ENCODE data around the gene FAM131A.

Gene FAM131A

DNA sequence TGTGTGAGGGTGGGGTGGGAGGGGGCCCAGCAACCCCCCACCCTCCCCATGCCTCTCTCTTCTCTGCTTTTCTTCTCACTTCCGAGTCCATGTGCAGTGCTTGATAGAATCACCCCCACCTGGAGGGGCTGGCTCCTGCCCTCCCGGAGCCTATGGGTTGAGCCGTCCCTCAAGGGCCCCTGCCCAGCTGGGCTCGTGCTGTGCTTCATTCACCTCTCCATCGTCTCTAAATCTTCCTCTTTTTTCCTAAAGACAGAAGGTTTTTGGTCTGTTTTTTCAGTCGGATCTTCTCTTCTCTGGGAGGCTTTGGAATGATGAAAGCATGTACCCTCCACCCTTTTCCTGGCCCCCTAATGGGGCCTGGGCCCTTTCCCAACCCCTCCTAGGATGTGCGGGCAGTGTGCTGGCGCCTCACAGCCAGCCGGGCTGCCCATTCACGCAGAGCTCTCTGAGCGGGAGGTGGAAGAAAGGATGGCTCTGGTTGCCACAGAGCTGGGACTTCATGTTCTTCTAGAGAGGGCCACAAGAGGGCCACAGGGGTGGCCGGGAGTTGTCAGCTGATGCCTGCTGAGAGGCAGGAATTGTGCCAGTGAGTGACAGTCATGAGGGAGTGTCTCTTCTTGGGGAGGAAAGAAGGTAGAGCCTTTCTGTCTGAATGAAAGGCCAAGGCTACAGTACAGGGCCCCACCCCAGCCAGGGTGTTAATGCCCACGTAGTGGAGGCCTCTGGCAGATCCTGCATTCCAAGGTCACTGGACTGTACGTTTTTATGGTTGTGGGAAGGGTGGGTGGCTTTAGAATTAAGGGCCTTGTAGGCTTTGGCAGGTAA, 8.1 kb downstream of the FAM131A start (continued):
- TF ChIP-seq, protein P1, sequence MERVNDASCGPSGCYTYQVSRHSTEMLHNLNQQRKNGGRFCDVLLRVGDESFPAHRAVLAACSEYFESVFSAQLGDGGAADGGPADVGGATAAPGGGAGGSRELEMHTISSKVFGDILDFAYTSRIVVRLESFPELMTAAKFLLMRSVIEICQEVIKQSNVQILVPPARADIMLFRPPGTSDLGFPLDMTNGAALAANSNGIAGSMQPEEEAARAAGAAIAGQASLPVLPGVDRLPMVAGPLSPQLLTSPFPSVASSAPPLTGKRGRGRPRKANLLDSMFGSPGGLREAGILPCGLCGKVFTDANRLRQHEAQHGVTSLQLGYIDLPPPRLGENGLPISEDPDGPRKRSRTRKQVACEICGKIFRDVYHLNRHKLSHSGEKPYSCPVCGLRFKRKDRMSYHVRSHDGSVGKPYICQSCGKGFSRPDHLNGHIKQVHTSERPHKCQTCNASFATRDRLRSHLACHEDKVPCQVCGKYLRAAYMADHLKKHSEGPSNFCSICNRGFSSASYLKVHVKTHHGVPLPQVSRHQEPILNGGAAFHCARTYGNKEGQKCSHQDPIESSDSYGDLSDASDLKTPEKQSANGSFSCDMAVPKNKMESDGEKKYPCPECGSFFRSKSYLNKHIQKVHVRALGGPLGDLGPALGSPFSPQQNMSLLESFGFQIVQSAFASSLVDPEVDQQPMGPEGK (tag by site-specific recombination; IDR thresholded peaks at IDR 0.05): no peak
- TF ChIP-seq ZNF624 (tag by site-specific recombination; IDR thresholded peaks at IDR 0.05) (no peak), ZNF146 (tag by site-specific recombination; IDR thresholded peaks at IDR 0.05) (no peak), ZNF501 (tag by site-specific recombination; IDR thresholded peaks at IDR 0.05) (no peak), ZBTB48 (tag by site-specific recombination; IDR thresholded peaks at IDR 0.05) (no peak), ZFP37 (tag by site-specific recombination; IDR thresholded peaks at IDR 0.05) (no peak), ZNF426 (tag by site-specific recombination; IDR thresholded peaks at IDR 0.05) (no peak), ZNF596 (tag by site-specific recombination; IDR thresholded peaks at IDR 0.05) (no peak), ZNF366 (tag by site-specific recombination; conservative IDR thresholded peaks at IDR 0.05) (peak; percentile 44; the same call in 1 of the 2 replicates), ZFP3 (tag by site-specific recombination; IDR thresholded peaks at IDR 0.05; ENCODE audit: low read depth) (no peak), TRIM28 (IDR thresholded peaks at IDR 0.05; ENCODE audit: borderline replicate concordance, low read length) (no peak), ZNF404 (tag by site-specific recombination; IDR thresholded peaks at IDR 0.05) (no peak), ZNF221 (tag by site-specific recombination; IDR thresholded peaks at IDR 0.05; ENCODE audit: borderline replicate concordance) (no peak), ZSCAN30 (tag by site-specific recombination; IDR thresholded peaks at IDR 0.05) (no peak), ZNF791 (tag by site-specific recombination; IDR thresholded peaks at IDR 0.05) (no peak), SP2 (tag by site-specific recombination; IDR thresholded peaks at IDR 0.05) (peak; percentile 22), ZNF555 (tag by site-specific recombination; conservative IDR thresholded peaks at IDR 0.05) (no peak), SP7 (tag by site-specific recombination; IDR thresholded peaks at IDR 0.05) (peak; percentile 50; the same call in 1 of the 2 replicates), ZNF2 (tag by site-specific recombination; IDR thresholded peaks at IDR 0.05) (no peak), IKZF3 (tag by site-specific recombination; IDR thresholded peaks at IDR 0.05) (no peak), ZNF266 (tag by site-specific recombination; IDR thresholded peaks at IDR 0.05; ENCODE audit: low read depth) (no peak), ZBTB1 (tag by site-specific recombination; IDR thresholded peaks at IDR 0.05) (no peak)
- TF ChIP-seq, protein P2, sequence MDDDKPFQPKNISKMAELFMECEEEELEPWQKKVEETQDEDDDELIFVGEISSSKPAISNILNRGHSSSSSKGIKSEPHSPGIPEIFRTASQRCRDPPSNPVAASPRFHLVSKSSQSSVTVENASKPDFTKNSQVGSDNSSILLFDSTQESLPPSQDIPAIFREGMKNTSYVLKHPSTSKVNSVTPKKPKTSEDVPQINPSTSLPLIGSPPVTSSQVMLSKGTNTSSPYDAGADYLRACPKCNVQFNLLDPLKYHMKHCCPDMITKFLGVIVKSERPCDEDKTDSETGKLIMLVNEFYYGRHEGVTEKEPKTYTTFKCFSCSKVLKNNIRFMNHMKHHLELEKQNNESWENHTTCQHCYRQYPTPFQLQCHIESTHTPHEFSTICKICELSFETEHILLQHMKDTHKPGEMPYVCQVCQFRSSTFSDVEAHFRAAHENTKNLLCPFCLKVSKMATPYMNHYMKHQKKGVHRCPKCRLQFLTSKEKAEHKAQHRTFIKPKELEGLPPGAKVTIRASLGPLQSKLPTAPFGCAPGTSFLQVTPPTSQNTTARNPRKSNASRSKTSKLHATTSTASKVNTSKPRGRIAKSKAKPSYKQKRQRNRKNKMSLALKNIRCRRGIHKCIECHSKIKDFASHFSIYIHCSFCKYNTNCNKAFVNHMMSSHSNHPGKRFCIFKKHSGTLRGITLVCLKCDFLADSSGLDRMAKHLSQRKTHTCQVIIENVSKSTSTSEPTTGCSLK (tag by site-specific recombination; IDR thresholded peaks at IDR 0.05): no peak
- TF ChIP-seq, protein P3, sequence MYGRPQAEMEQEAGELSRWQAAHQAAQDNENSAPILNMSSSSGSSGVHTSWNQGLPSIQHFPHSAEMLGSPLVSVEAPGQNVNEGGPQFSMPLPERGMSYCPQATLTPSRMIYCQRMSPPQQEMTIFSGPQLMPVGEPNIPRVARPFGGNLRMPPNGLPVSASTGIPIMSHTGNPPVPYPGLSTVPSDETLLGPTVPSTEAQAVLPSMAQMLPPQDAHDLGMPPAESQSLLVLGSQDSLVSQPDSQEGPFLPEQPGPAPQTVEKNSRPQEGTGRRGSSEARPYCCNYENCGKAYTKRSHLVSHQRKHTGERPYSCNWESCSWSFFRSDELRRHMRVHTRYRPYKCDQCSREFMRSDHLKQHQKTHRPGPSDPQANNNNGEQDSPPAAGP (tag by site-specific recombination; IDR thresholded peaks at IDR 0.05): no peak
- TF ChIP-seq, protein P4, sequence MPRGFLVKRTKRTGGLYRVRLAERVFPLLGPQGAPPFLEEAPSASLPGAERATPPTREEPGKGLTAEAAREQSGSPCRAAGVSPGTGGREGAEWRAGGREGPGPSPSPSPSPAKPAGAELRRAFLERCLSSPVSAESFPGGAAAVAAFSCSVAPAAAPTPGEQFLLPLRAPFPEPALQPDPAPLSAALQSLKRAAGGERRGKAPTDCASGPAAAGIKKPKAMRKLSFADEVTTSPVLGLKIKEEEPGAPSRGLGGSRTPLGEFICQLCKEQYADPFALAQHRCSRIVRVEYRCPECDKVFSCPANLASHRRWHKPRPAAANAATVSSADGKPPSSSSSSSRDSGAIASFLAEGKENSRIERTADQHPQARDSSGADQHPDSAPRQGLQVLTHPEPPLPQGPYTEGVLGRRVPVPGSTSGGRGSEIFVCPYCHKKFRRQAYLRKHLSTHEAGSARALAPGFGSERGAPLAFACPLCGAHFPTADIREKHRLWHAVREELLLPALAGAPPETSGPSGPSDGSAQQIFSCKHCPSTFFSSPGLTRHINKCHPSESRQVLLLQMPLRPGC (tag by site-specific recombination; IDR thresholded peaks at IDR 0.05): no peak
- TF ChIP-seq, protein P5, sequence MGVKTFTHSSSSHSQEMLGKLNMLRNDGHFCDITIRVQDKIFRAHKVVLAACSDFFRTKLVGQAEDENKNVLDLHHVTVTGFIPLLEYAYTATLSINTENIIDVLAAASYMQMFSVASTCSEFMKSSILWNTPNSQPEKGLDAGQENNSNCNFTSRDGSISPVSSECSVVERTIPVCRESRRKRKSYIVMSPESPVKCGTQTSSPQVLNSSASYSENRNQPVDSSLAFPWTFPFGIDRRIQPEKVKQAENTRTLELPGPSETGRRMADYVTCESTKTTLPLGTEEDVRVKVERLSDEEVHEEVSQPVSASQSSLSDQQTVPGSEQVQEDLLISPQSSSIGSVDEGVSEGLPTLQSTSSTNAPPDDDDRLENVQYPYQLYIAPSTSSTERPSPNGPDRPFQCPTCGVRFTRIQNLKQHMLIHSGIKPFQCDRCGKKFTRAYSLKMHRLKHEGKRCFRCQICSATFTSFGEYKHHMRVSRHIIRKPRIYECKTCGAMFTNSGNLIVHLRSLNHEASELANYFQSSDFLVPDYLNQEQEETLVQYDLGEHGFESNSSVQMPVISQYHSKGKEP (tag by site-specific recombination; IDR thresholded peaks at IDR 0.05): no peak
- TF ChIP-seq, protein P6, sequence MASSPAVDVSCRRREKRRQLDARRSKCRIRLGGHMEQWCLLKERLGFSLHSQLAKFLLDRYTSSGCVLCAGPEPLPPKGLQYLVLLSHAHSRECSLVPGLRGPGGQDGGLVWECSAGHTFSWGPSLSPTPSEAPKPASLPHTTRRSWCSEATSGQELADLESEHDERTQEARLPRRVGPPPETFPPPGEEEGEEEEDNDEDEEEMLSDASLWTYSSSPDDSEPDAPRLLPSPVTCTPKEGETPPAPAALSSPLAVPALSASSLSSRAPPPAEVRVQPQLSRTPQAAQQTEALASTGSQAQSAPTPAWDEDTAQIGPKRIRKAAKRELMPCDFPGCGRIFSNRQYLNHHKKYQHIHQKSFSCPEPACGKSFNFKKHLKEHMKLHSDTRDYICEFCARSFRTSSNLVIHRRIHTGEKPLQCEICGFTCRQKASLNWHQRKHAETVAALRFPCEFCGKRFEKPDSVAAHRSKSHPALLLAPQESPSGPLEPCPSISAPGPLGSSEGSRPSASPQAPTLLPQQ (tag by site-specific recombination; IDR thresholded peaks at IDR 0.05): no peak
- TF ChIP-seq, protein P7, sequence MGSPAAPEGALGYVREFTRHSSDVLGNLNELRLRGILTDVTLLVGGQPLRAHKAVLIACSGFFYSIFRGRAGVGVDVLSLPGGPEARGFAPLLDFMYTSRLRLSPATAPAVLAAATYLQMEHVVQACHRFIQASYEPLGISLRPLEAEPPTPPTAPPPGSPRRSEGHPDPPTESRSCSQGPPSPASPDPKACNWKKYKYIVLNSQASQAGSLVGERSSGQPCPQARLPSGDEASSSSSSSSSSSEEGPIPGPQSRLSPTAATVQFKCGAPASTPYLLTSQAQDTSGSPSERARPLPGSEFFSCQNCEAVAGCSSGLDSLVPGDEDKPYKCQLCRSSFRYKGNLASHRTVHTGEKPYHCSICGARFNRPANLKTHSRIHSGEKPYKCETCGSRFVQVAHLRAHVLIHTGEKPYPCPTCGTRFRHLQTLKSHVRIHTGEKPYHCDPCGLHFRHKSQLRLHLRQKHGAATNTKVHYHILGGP (tag by site-specific recombination; IDR thresholded peaks at IDR 0.05): no peak
